ENCODE measurements around the gene MINDY4.

GRCh38 chr7:30812676-30813075, 41.5 kb downstream of the MINDY4 start:
- TF ChIP-seq CEBPZ (IDR thresholded peaks at IDR 0.05; ENCODE audit: low read length) (no peak), TAF1 (CRISPR knock-in tag; IDR thresholded peaks at IDR 0.05) (no peak), ZNF335 (CRISPR knock-in tag; IDR thresholded peaks at IDR 0.05) (no peak), ZNF800 (CRISPR knock-in tag; IDR thresholded peaks at IDR 0.05) (no peak), ZNF136 (CRISPR knock-in tag; IDR thresholded peaks at IDR 0.05; ENCODE audit: low read depth) (no peak), EZH2 (conservative IDR thresholded peaks at IDR 0.05; ENCODE audit: low read depth, low read length) (no peak)

All from HepG2 (cell line).